NCI-H1436 (cell line): ENCODE data around the gene SLC22A3.
"Not testable (repeated sequence)": the region's sequence is repeated elsewhere in the genome, so short reads cannot be mapped to it uniquely, and the experiment has no call there.

Experiments used
- DNase-seq: peaks from one replicate; lab custom pipeline; 2025; lab: John Stamatoyannopoulos, UW

SLC22A3 gene

DNA sequence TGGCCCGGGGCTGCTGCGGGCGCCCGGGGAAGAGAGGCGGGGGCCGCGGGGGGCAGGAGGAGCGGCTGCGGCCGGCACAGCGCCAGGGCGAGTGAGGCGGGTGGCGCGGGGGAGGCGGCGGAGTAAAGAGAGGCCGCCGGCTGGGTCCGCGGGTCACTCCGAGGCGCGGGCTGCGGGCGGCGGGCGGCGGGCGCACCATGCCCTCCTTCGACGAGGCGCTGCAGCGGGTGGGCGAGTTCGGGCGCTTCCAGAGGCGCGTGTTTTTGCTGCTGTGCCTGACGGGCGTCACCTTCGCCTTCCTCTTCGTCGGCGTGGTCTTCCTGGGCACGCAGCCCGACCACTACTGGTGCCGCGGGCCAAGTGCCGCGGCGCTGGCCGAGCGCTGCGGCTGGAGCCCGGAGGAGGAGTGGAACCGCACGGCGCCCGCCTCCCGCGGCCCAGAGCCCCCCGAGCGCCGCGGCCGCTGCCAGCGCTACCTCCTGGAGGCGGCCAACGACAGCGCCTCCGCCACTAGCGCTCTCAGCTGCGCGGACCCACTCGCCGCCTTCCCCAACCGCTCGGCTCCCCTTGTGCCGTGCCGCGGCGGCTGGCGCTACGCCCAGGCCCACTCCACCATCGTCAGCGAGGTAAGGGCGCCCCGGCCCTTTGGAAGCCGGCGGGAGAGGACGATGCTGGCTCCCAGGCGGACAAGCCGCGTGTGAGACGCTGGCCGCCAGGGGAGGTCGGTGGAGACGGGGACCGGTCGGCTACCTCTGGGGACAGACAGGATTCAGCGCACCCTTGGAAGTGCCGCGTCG, at the start of gene SLC22A3:
SLC22A3 (plus strand) TSS at position 156 of the 797 bp plus-strand sequence; CDS start at position 198, 42 bp downstream.
- DNase-seq: no peak

- DNase-seq: no peak
Measured at GRCh38 chr6:160299559-160299958, 48.6 kb upstream of the SLC22A3 start.

DNA sequence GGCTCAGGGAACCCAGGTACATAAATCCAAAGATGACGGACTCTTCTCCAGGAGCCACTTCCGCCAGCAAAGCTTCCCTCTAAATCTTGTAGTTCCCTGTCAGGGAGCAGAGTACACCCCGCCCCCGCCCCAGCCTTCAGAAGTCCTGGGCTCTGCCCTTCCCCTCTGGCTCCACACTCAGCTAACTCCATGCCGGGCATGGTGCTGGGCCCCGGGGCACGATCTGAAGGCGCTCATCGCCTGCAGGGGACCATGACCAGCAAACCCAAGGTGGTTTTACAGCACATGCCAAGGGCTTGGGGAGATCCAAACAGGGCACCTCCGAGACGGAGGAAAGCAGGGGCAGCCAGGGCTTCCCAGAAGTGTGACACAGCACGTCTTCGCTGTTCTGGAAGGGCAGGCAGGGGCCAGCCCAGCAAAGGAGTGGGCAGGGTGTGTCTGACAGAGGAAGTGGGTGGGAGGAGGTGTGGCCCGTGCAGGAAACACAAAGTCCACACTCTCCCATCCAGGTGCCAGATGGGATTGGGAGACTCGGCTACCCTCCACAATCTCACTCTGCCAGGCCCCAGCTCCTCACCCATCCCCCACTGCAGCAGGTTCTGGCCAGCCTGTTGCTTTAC, 48.0 kb upstream of the SLC22A3 start:
- DNase-seq: no peak

DNA sequence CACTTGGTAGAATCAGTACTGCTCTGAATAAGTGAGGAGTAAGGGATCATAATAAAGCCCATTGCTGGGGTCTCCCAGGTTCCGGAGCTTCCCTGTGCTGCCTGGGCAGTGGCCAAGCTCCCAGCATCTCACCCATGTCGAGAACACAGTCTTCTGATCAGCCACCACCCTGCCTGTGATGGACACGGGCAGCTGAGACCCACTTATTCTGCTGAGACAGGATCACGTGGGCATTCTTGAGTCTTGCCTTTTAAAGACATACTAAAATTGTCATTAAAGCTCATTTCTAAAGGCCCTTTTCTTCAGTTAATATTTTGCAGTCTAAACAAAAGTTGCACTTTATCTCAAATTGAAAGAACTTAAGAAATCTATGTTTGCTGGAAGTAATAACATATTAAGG, 46.8 kb upstream of the SLC22A3 start:
- no peak for DNase-seq

DNA sequence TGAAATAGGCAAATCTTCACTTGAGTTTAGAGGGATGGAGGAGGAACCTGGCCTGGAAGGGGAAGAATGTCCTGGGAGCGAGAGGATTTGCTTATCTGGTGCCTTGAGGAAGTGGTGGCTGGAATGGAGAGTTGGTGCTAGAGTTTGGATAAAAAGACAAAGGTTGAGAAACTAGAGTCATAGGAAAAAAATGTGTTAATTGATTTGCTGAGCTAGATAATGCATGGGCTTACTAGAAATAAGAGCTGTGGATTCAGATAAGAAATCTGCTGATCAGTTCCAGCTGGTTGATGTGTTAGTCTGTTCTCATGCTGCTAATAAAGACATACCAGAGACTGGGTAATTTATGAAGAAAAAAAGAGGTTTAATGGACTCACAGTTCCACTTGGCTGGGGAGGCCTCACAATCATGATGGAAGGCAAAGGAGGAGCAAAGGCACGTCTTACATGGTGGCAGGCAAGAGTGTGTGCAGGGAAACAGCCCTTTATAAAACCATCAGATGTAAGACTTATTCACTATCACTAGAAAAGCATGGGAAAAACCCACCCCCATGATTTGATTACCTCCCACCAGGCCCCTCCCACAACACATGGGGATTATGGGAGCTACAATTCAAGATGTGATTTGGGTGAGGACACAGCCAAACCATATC, 45.6 kb upstream of the SLC22A3 start:
- not testable (repeated sequence) for DNase-seq

DNA sequence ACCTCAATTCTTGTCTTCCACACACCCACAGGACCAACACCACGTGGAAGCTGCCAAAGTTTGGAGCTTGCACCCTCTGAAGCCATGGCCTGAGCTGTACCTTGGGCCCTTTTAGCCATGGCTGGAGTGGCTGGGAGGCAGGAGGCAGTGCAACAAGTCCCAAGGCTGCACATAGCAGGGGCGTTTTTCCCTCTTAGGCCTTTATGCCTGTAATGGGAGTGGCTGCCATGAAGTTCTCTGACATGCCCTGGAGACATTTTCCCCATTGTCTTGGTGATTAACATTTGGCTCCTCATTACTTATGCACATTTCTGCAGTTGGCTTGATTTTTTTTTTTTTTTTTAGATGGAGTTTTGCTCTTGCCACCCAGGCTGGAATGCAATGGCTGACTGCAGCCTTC, 44.4 kb upstream of the SLC22A3 start:
- no peak for DNase-seq

- no peak for DNase-seq
Measured at GRCh38 chr6:160305926-160306713, 42.1 kb upstream of the SLC22A3 start.

- no peak for DNase-seq
Measured at GRCh38 chr6:160309718-160310117, 38.5 kb upstream of the SLC22A3 start.

- no peak for DNase-seq
Measured at GRCh38 chr6:160312900-160313299, 35.3 kb upstream of the SLC22A3 start.

DNA sequence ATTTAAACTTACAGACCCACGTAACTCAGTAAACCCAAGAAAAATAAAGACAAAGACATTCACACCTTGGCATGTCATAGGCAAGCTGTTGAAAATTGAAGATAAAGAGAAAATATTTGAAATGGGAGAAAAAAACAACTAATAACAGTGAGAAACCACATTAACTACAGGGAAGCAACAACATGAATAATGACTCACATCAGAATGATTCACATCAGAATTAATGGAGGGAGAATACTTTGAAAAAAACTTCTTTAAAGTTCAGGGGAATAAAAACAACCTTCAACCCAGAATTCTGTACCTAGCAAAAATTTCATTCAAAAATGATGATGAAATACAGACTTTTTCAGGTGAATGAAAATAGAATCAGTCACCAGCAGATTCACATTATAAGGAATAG, 32.9 kb upstream of the SLC22A3 start:
- DNase-seq: no peak

DNA sequence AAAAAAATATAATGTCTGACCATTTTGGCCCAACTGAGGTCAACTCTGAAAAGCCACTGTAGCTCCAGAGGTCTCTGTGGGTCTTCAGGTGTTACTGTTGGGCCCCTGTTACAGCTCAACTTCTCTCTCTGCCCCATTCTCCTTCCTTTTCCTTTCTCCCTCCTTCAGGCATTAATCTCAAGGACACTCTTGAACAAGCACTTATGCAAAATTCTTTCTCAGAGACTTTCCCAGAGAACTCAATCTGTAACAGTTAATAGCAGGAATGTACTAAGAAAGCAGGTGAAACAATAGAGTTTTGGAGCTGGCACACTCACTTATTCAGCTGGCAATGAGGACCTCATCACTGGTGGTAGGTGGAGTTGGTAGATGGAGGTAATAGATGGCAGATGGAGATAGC, 31.9 kb upstream of the SLC22A3 start:
- DNase-seq: no peak

DNA sequence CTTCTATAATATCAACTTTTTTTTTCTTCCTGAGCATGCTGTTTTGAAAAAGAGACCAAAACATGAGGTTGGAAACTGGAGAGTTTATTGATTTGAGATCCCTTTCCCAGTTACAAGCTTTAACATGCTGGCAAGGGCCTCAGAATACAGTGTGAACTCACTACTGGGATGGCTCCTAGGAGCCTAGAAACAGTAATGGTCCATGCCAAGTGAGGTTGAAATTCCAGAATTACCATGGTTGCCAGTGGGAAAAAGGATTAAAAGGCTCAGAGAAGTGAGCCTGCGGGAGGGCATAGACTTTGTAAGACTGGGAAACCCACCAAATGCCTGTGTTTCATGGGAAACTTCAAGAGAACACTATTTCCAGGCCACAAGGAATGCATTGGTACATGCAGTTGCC, 28.9 kb upstream of the SLC22A3 start:
- DNase-seq: no peak

DNA sequence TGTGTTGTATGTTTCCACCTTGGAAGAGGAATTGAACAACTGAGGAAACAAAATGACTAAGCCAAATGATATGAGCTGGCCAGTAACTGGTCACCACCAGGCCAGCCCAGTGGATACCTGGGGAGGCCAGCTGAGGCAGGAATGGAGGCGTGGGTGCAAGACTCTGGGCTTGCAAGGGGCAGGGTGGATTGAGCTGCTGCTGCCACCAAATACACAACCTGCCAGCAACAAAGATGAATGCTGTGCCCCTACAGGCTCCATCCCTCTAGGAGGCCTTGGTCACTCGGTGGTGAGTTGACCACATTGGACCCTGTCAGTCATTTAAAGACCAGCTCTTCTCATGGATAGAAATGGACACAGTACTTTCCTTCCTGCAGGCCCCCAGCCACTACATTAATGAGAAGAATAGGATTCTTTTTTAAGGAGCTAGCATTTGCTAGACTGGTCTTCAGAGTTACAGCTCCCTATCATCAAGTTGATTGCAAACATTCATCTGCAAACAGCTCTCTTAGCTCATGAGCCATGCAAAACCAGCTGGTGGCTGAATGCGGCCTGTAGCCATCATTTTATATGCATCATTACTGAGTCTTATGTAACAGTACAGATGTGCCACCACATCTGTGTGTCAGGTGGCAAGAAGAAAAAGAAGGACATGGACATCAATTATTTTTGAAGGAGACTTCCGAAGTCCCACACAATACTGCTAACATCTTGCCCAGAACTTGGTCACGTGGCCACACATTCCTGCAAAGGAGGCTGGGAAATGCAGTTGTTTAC, 26.3 kb upstream of the SLC22A3 start:
- DNase-seq: no peak

- no peak for DNase-seq
Measured at GRCh38 chr6:160327981-160328380, 20.2 kb upstream of the SLC22A3 start.

DNA sequence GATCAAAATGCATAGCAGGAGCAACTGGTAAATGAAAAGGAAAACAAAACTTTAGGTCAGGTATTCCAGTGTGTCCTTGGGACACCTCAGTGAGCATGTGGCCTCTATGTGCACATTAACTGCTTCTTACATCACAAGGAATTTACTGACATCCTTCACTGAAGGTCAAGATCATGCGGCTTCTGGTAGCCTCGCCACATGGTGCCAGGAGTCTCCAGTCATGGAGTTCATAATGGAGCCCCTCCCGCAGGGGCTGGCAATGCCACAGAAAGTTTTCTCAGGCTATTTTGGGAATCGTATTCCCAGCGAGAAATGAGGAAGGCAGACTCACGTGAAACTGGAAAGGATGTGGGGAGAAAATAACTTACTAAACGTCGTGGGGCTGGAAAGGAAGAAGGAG, 19.7 kb upstream of the SLC22A3 start:
- no peak for DNase-seq

DNA sequence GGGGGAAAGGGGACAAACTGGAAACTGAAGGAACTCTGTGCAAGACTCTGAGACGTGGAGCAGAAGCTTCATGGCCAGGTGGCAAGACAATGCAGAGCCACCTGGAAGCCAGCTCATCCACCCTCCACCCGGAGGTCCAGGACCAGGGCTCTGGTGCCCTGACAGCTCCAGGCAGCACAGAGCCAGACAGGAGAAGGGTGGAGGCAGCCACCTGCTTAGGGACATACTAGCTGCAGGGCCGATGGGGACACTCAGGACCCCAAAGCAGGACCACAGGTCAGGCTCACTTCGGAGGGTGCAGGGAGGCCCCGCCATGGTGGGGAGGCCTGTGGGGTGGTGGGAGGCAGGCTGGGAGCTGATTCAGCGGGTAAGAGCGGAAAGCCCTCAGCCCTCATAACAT, 19.0 kb upstream of the SLC22A3 start:
- DNase-seq: no peak

- no peak for DNase-seq
Measured at GRCh38 chr6:160330619-160331018, 17.6 kb upstream of the SLC22A3 start.

DNA sequence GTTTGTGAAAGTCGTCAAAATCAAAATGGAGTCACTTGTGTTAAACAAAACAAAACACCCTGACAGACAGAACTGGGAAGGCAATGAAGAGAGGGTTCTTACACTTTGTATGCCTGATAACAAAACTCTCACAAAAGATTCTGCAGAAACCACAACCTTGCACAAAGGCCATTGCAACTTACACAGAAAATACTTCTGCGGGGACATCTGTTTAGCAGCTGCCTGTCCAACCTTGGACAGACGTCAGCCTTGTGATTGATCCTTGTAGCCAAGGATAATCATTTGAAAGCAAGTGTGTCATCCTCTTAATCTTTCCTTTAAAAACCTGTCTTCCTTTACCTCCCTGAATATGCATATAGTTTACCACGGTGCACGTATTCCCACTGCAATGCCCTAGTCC, 17.0 kb upstream of the SLC22A3 start:
- no peak for DNase-seq

DNA sequence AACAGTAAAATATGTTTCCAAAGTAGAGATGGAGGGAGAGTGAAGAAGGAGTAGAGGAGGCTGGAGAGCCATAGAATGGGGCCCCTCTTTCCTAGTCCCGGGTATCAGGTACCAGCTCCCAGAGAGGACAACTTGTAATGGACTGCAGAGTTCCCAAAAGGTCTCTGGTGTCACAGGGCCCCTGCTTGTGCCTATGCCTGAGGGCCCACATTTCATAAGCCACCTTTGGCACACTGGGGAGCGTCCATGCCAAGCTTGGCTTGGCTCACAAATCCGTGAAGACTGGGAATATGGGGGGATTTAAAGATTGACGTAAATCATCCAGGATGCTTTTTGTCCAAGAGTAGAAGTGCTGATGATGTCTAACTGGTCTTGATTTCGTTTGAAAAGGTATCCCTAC, 16.4 kb upstream of the SLC22A3 start:
- DNase-seq: no peak

GRCh38 chr6:160333101-160333500, 15.1 kb upstream of the SLC22A3 start:
- DNase-seq: no peak

- no peak for DNase-seq
Measured at GRCh38 chr6:160333841-160334240, 14.3 kb upstream of the SLC22A3 start.

- DNase-seq: no peak
Measured at GRCh38 chr6:160336200-160336599, 12.0 kb upstream of the SLC22A3 start.
